Renal cortical epithelial cell (primary cell): Measurements from ENCODE around the gene FBXO9. TPM values are rescaled to one million over a fixed set of nuclear protein-coding genes. Genes with fewer than 3 reads are reported as not detected.

Experiments
- DNase-seq: peaks from one replicate; pipeline ENCODE4 v3.0.0-alpha.2; 2011; ENCODE audit warnings: low read depth
- total RNA-seq: library from RNA; depleted of rRNA; stranded (reverse); fragments of >200 nt; gene quantifications from 2 replicates; pipeline ENCODE4 v1.2.3, GENCODE V29; 2014

FBXO9 gene
- total RNA-seq, 1 donor from 2014 or later = 58.4 TPM

GRCh38 chr6:53133961-53134360 is 68.8 kb downstream of the FBXO9 start:
- DNase-seq = no peak

GRCh38 chr6:53134601-53135235 is 69.5 kb downstream of the FBXO9 start:
- no peak for DNase-seq

- DNase-seq = no peak
These were observed 70.9 kb downstream of the FBXO9 start for GRCh38 chr6:53136000-53136609.

- DNase-seq = no peak
These were observed 74.7 kb downstream of the FBXO9 start for GRCh38 chr6:53139841-53140413.

- no peak for DNase-seq
These were observed 77.6 kb downstream of the FBXO9 start for GRCh38 chr6:53142810-53143209.

- no peak for DNase-seq
These were observed 78.5 kb downstream of the FBXO9 start for GRCh38 chr6:53143710-53144109.

- no peak for DNase-seq
These were observed 79.6 kb downstream of the FBXO9 start for GRCh38 chr6:53144802-53145201.

- DNase-seq = no peak
These were observed 83.5 kb downstream of the FBXO9 start, which contains the start of gene GCM1 for GRCh38 chr6:53148684-53149083. GCM1 (minus strand) TSS chr6:53148841; CDS start chr6:53145632, 3,209 bp downstream.

Other genes starting within 250 kb of the FBXO9 start
- gene GSTA5, start 224.6 kb upstream of the FBXO9 start, total RNA-seq = not detected in 2 replicates
- gene GSTA3, start 155.7 kb upstream of the FBXO9 start, total RNA-seq = not detected in 2 replicates
- 16.3 and 36.6 TPM in 2 replicates for gene GSTA4, start 70.1 kb upstream of the FBXO9 start, total RNA-seq
- 4.0 and 6.3 TPM in 2 replicates for gene CILK1, start 3.6 kb upstream of the FBXO9 start, total RNA-seq
- not detected in 2 replicates for gene GCM1, start 83.4 kb downstream of the FBXO9 start, total RNA-seq